GM23338 (cell line): ENCODE data around the gene ASB2. TPM values are rescaled to one million over a fixed set of nuclear protein-coding genes. Genes with fewer than 3 reads are reported as not detected.

Experiments
- ATAC-seq: fragments of 200-7000 bp; cut with Tn5 transposase; 3 replicates; pipeline ENCODE4 v1.9.1; 2020
- DNase-seq: peaks from one replicate; pipeline ENCODE4 v3.0.0-alpha.2; 2015; ENCODE audit warnings: low spot score
- H2AFZ ChIP-seq: fragments of 200-600 bp; sonication (generic); 2 replicates; pipeline ENCODE4 v1.8.0; 2016; ENCODE audit warnings: antibody characterized with exemption, mild to moderate bottlenecking, moderate library complexity
- H3F3A ChIP-seq: fragments of 200-600 bp; sonication (generic); replicated peaks from 2 replicates; pipeline ENCODE4 v1.8.0; 2017; ENCODE audit warnings: antibody characterized with exemption, mixed run types, low read depth
- H3K27ac ChIP-seq: fragments of 200-600 bp; sonication (generic); 2 replicates; pipeline ENCODE4 v1.6.1; 2016; ENCODE audit warnings: low read depth
- H3K27me3 ChIP-seq: fragments of 200-600 bp; sonication (generic); 2 replicates; pipeline ENCODE4 v1.8.0; 2016; ENCODE audit warnings: mild to moderate bottlenecking, mixed run types, moderate library complexity; ENCODE audit not compliant: insufficient read depth
- H3K36me3 ChIP-seq: fragments of 200-600 bp; sonication (generic); 2 replicates; pipeline ENCODE4 v1.8.0; 2016; ENCODE audit warnings: mild to moderate bottlenecking; ENCODE audit not compliant: insufficient read depth
- H3K4me1 ChIP-seq: fragments of 200-600 bp; sonication (generic); 2 replicates; pipeline ENCODE4 v1.8.0; 2016; ENCODE audit warnings: mild to moderate bottlenecking, moderate library complexity; ENCODE audit not compliant: insufficient read depth
- H3K4me2 ChIP-seq: fragments of 200-600 bp; sonication (generic); 2 replicates; pipeline ENCODE4 v1.7.1; 2017; ENCODE audit warnings: mixed run types
- H3K4me3 ChIP-seq: fragments of 200-600 bp; sonication (generic); 2 replicates; pipeline ENCODE4 v1.6.1; 2016; ENCODE audit warnings: mixed run types
- H3K79me2 ChIP-seq: fragments of 200-600 bp; sonication (generic); replicated peaks from 2 replicates; pipeline ENCODE4 v1.8.0; 2017; ENCODE audit warnings: mild to moderate bottlenecking; ENCODE audit not compliant: insufficient read depth
- H3K9me2 ChIP-seq: fragments of 200-600 bp; sonication (generic); 2 replicates; pipeline ENCODE4 v1.8.0; 2017; ENCODE audit not compliant: insufficient read depth
- H4K20me1 ChIP-seq: fragments of 200-600 bp; sonication (generic); replicated peaks from 2 replicates; pipeline ENCODE4 v1.8.0; 2017; ENCODE audit warnings: mild to moderate bottlenecking; ENCODE audit not compliant: insufficient read depth
- H3K27ac Mint-ChIP-seq: 2 replicates; pipeline ENCODE4 v1.8.0; 2020; ENCODE audit warnings: inconsistent platforms, mild to moderate bottlenecking, moderate library complexity, mixed read lengths
- H3K27me3 Mint-ChIP-seq: 3 replicates; pipeline ENCODE4 v1.8.0; 2022; ENCODE audit warnings: low read depth, mild to moderate bottlenecking, moderate library complexity, mixed read lengths, inconsistent platforms; ENCODE audit not compliant: insufficient read depth, poor library complexity
- H3K36me3 Mint-ChIP-seq: 3 replicates; pipeline ENCODE4 v1.8.0; 2021; ENCODE audit warnings: low read depth, mild to moderate bottlenecking, inconsistent platforms, moderate library complexity, mixed read lengths
- H3K4me1 Mint-ChIP-seq: 3 replicates; pipeline ENCODE4 v1.8.0; 2020; ENCODE audit warnings: mild to moderate bottlenecking, inconsistent platforms, mixed read lengths
- H3K4me3 Mint-ChIP-seq: 3 replicates; pipeline ENCODE4 v1.8.0; 2021; ENCODE audit warnings: moderate library complexity, mild to moderate bottlenecking, inconsistent platforms, mixed read lengths
- H3K9me3 Mint-ChIP-seq: 3 replicates; pipeline ENCODE4 v1.8.0; 2020; ENCODE audit warnings: moderate library complexity, mild to moderate bottlenecking, inconsistent platforms, mixed read lengths
- CREB1 ChIP-seq: fragments of 250-450 bp; sonication (Bioruptor Pico); IDR thresholded peaks from 2 replicates; pipeline ENCODE4 v1.5.0; 2020; ENCODE audit warnings: low read depth, mild to moderate bottlenecking, moderate library complexity
- CTCF ChIP-seq, 2 experiments: fragments of 200-600 bp in 1 of 2; sonication (generic) in 1 of 2; conservative IDR thresholded peaks; 2 replicates each; pipeline versions ENCODE4 v1.5.1 to v1.6.1; 2016 to 2017; ENCODE audit warnings: antibody characterized with exemption in 2 of 2, low read depth in 2 of 2, mild to moderate bottlenecking in 2 of 2, moderate library complexity in 1 of 2
- ETS1 ChIP-seq: IDR thresholded peaks from 2 replicates; pipeline ENCODE4 v1.6.1; 2016; ENCODE audit warnings: antibody characterized with exemption
- EZH2 ChIP-seq: fragments of 200-600 bp; sonication (generic); IDR thresholded peaks from one replicate; pipeline ENCODE4 v1.8.0; 2017; ENCODE audit warnings: antibody characterized with exemption, mild to moderate bottlenecking, low read depth; ENCODE audit not compliant: unreplicated experiment
- EZH2phosphoT487 ChIP-seq: fragments of 200-600 bp; sonication (generic); IDR thresholded peaks from one replicate; pipeline ENCODE4 v1.8.1; 2018; ENCODE audit warnings: antibody characterized with exemption; ENCODE audit not compliant: unreplicated experiment
- JUNB ChIP-seq: IDR thresholded peaks from one replicate; pipeline ENCODE4 v1.6.1; 2016; ENCODE audit warnings: antibody characterized with exemption; ENCODE audit not compliant: unreplicated experiment
- NANOG ChIP-seq: IDR thresholded peaks from 2 replicates; pipeline ENCODE4 v1.6.1; 2016; ENCODE audit warnings: antibody characterized with exemption, borderline replicate concordance
- POLR2AphosphoS5 ChIP-seq: IDR thresholded peaks from 2 replicates; pipeline ENCODE4 v1.6.1; 2016; ENCODE audit warnings: antibody characterized with exemption, low read depth
- REST ChIP-seq: IDR thresholded peaks from one replicate; pipeline ENCODE4 v1.6.1; 2018; ENCODE audit warnings: antibody characterized with exemption; ENCODE audit not compliant: unreplicated experiment
- STAT1 ChIP-seq: IDR thresholded peaks from one replicate; pipeline ENCODE4 v1.6.1; 2016; ENCODE audit warnings: antibody characterized with exemption; ENCODE audit not compliant: unreplicated experiment
- ZNF114 ChIP-seq: fragments of 250-450 bp; sonication (Bioruptor Pico); IDR thresholded peaks from 2 replicates; pipeline ENCODE4 v1.5.0; 2020; ENCODE audit warnings: mild to moderate bottlenecking, moderate library complexity
- ZNF331 ChIP-seq: fragments of 250-450 bp; sonication (Bioruptor Pico); IDR thresholded peaks from 2 replicates; pipeline ENCODE4 v1.5.0; 2020; ENCODE audit warnings: low read depth, mild to moderate bottlenecking, moderate library complexity
- ZNF462 ChIP-seq: fragments of 250-450 bp; sonication (Bioruptor Pico); IDR thresholded peaks from 2 replicates; pipeline ENCODE4 v1.5.0; 2020; ENCODE audit warnings: mild to moderate bottlenecking, moderate library complexity
- polyA plus RNA-seq: library from polyadenylated mRNA; unstranded; fragments of >200 nt; fragmentation: Nextera tagmentation; extraction: Ambion mirVana; gene quantifications from 2 replicates; pipeline ENCODE4 v1.2.1, GENCODE V29; 2016
- total RNA-seq: library from RNA; depleted of rRNA; stranded (reverse); fragments of >200 nt; shearing (Covaris generic); gene quantifications from 2 replicates; pipeline ENCODE4 v1.2.3, GENCODE V29; 2014

ASB2 gene
- total and polyA plus RNA-seq, 2 experiments from 2014 or later = 1.2 to 1.7 TPM

GRCh38 chr14:93998871-93999403, 22.6 kb upstream of the ASB2 start:
- Histone ChIP-seq H3K4me1 (no peaks in the 10 kb centered on the region), H3K27ac (no peak overlapping the region), H3K36me3 (no peaks in the 10 kb centered on the region), H2AFZ (no peak overlapping the region), H3K27me3 (no peaks in the 10 kb centered on the region), H4K20me1 (no peaks in the 10 kb centered on the region), H3K79me2 (no peaks in the 10 kb centered on the region), H3K9me2 (no peaks in the 10 kb centered on the region), H3K4me3 (no peak overlapping the region), H3K4me2 (no peak overlapping the region), H3F3A (no peaks in the 10 kb centered on the region)
- no peak overlapping the region for H3K27ac Mint-ChIP-seq
- DNase-seq (no peak), ATAC-seq (no peak)
- H3K27me3 Mint-ChIP-seq = peaks cover 5% of the 10 kb centered on the region
- no peaks in the 10 kb centered on the region for H3K36me3 Mint-ChIP-seq
- TF ChIP-seq ZNF114 (CRISPR knock-in tag) = no peak
- no peak for TF ChIP-seq ETS1
- no peak for TF ChIP-seq POLR2AphosphoS5
- TF ChIP-seq NANOG = no peak
- TF ChIP-seq JUNB = no peak
- TF ChIP-seq ZNF462 = no peak
- TF ChIP-seq STAT1 = no peak
- TF ChIP-seq ZNF331 (CRISPR knock-in tag) = no peak
- TF ChIP-seq REST = no peak
- TF ChIP-seq EZH2 = no peak
- no peak for TF ChIP-seq CTCF (conservative IDR thresholded peaks at IDR 0.05; ENCODE audit: low read depth in 2 of 2)
- no peak for TF ChIP-seq EZH2phosphoT487
- no peak for TF ChIP-seq CREB1
- no peak overlapping the region for H3K4me3 Mint-ChIP-seq
- no peaks in the 10 kb centered on the region for H3K9me3 Mint-ChIP-seq
- peaks cover 10% of the 10 kb centered on the region for H3K4me1 Mint-ChIP-seq
